CD4-positive, alpha-beta memory T cell (primary cell): ENCODE results near the gene CDC42BPG. TPM values are rescaled to one million over a fixed set of nuclear protein-coding genes. Genes with fewer than 3 reads are reported as not detected.
A peak's percentile ranks its signal among the peaks of the same experiment; 100 is the strongest.

Experiments
- CTCF ChIA-PET: fragments of 350-600 bp; sonication (Branson Sonifier 250); formaldehyde crosslinking; loops from one replicate; lab custom pipeline; 2021; ENCODE audit warnings: inconsistent platforms; ENCODE audit not compliant: partially characterized antibody; lab: Charles Lee
- POLR2A ChIA-PET: fragments of 350-600 bp; sonication (Branson Sonifier 250); formaldehyde crosslinking; loops from one replicate; lab custom pipeline; 2021; ENCODE audit not compliant: partially characterized antibody; lab: Charles Lee
- DNase-seq, 5 donors: peaks; one replicate each; pipeline versions ENCODE4 v3.0.0 to v3.0.0-alpha.2; 2020 to 2022; ENCODE audit warnings: mixed read lengths in 1 of 5
- H3K27ac ChIP-seq: one replicate; pipeline ENCODE4 v1.7.0; 2013; ENCODE audit warnings: low read depth, low read length
- H3K27me3 ChIP-seq: 2 replicates; pipeline ENCODE4 v1.7.0; 2013; ENCODE audit warnings: mild to moderate bottlenecking, low read length, moderate library complexity; ENCODE audit not compliant: insufficient read depth
- H3K36me3 ChIP-seq: 2 replicates; pipeline ENCODE4 v1.7.0; 2013; ENCODE audit warnings: mild to moderate bottlenecking, low read length, moderate library complexity; ENCODE audit not compliant: insufficient read depth
- H3K4me1 ChIP-seq: 2 replicates; pipeline ENCODE4 v1.7.0; 2013; ENCODE audit warnings: mild to moderate bottlenecking, low read length, moderate library complexity; ENCODE audit not compliant: insufficient read depth
- H3K4me3 ChIP-seq, 2 donors: one replicate each; pipeline ENCODE4 v1.7.0; 2013; ENCODE audit warnings: low read length in 2 of 2, mild to moderate bottlenecking in 1 of 2
- H3K9me3 ChIP-seq, 2 donors: one replicate each; pipeline ENCODE4 v1.7.0; 2013; ENCODE audit warnings: low read length in 2 of 2, control low read depth in 1 of 2; ENCODE audit not compliant: control insufficient read depth in 1 of 2
- H3K27ac Mint-ChIP-seq, 7 donors: one replicate each; pipeline ENCODE4 v1.8.0; 2020 to 2021; ENCODE audit warnings: mixed read lengths in 7 of 7, mild to moderate bottlenecking in 6 of 7, inconsistent platforms in 3 of 7, moderate library complexity in 3 of 7
- H3K27me3 Mint-ChIP-seq, 2 donors: one replicate each; pipeline ENCODE4 v1.8.0; 2020 to 2021; ENCODE audit warnings: mixed read lengths in 2 of 2
- H3K36me3 Mint-ChIP-seq, 2 donors: one replicate each; pipeline ENCODE4 v1.8.0; 2020 to 2021; ENCODE audit warnings: mixed read lengths in 2 of 2, inconsistent platforms in 1 of 2, mild to moderate bottlenecking in 1 of 2
- H3K4me1 Mint-ChIP-seq, 4 donors: one replicate each; pipeline ENCODE4 v1.8.0; 2020 to 2021; ENCODE audit warnings: mixed read lengths in 4 of 4, mild to moderate bottlenecking in 1 of 4
- H3K4me3 Mint-ChIP-seq, 8 donors: one replicate each; pipeline ENCODE4 v1.8.0; 2020 to 2021; ENCODE audit warnings: mixed read lengths in 8 of 8, mild to moderate bottlenecking in 7 of 8, moderate library complexity in 6 of 8, inconsistent platforms in 3 of 8
- H3K9me3 Mint-ChIP-seq, 8 donors: one replicate each; pipeline ENCODE4 v1.8.0; 2020 to 2021; ENCODE audit warnings: mixed read lengths in 8 of 8, mild to moderate bottlenecking in 5 of 8, inconsistent platforms in 3 of 8, moderate library complexity in 1 of 8
- intact Hi-C: fragments of 100-400 bp; cut with micrococcal nuclease; formaldehyde crosslinking; loops from one replicate; pipeline ENCODE4 v1.15.1; 2023
- polyA plus RNA-seq, 2 donors: library from polyadenylated mRNA; unstranded; fragments of 300-500 nt; fragmentation: Illumina TruSeq; gene quantifications; one replicate each; pipeline ENCODE4 v1.2.3, GENCODE V29; 2021
- total RNA-seq, 2 experiments: library from RNA; stranded (reverse); gene quantifications; one replicate each; pipeline ENCODE4 v1.2.3, GENCODE V29; 2021

Gene CDC42BPG
- total and polyA plus RNA-seq, 4 experiments from 2014 or later, result 0.62 to 9.0 (median 6.2) TPM; not detected in 1

- H3K4me1 ChIP-seq, result peaks cover 68% of the 10 kb centered on the region
- no peaks in the 10 kb centered on the region for H3K9me3 ChIP-seq
- peak overlapping the region; percentile 94 to 98 for H3K4me3 ChIP-seq
- Mint-ChIP-seq H3K27ac (peak overlapping the region; percentile 93 to 98 (median 95)), H3K36me3 (peaks cover 48 to 56% of the 10 kb centered on the region in 2 donors), H3K4me3 (peak overlapping the region; percentile 89 to 96 (median 94)), H3K9me3 (peaks cover 0 to 10% (median 0%) of the 10 kb centered on the region in 8 donors), H3K4me1 (peaks cover 52 to 81% (median 64%) of the 10 kb centered on the region in 4 donors), H3K27me3 (peaks cover 0 to 4% of the 10 kb centered on the region in 2 donors)
- peaks cover 47% of the 10 kb centered on the region for H3K36me3 ChIP-seq
- H3K27ac ChIP-seq, result peak overlapping the region; percentile 98
- no peaks in the 10 kb centered on the region for H3K27me3 ChIP-seq
- intact Hi-C loops, result loop anchor here (1.0 to 10.0 kb wide), 6 partner anchors 15 to 533 kb away; partner anchors contain the start of genes CDC42BPG, CDCA5, FKBP2 and MEN1
- peak; percentile 78 to 86 (median 85) for DNase-seq
- POLR2A ChIA-PET, result interaction anchor here (0.7 to 33.1 kb wide), 28 partner anchors 9 to 1082 kb away, joined by 3 to 1500 read pairs (median 10); partner anchors contain the start of genes ARL2, CDC42BPG, EHD1 and FAU
- CTCF ChIA-PET, result interaction anchor here (1.5 to 4.1 kb wide), 5 partner anchors 10 to 89 kb away, joined by 3 to 37 read pairs (median 4); partner anchors contain the start of genes PYGM and RASGRP2
Observed at GRCh38 chr11:64777449-64778222, 66.8 kb downstream of the CDC42BPG start.

- intact Hi-C loops, result loop anchor here (2.0 to 10.0 kb wide), 2 partner anchors 14 to 532 kb away; partner anchors contain the start of genes FKBP2 and PPP1R14B
Observed at GRCh38 chr11:64776875-64777274, 67.6 kb downstream of the CDC42BPG start.

GRCh38 chr11:64776425-64776824 is 68.0 kb downstream of the CDC42BPG start:
- Histone ChIP-seq H3K4me1 (peaks cover 80% of the 10 kb centered on the region), H3K27me3 (no peaks in the 10 kb centered on the region), H3K36me3 (peaks cover 60% of the 10 kb centered on the region), H3K27ac (peak overlapping the region; percentile 73), H3K9me3 (no peaks in the 10 kb centered on the region), H3K4me3 (peak overlapping the region; percentile 94 to 98)
- peak in 1 of 5 donors; percentile 15 for DNase-seq
- POLR2A ChIA-PET, result interaction anchor here (0.6 to 33.1 kb wide), 9 partner anchors 9 to 798 kb away, joined by 3 to 1500 read pairs (median 5); partner anchors contain the start of genes MAP4K2, MEN1, PPP2R5B and PYGM
- intact Hi-C loops, result loop anchor here (2.0 to 10.0 kb wide), 2 partner anchors 14 to 532 kb away; partner anchors contain the start of genes FKBP2 and PPP1R14B
- Mint-ChIP-seq H3K4me3 (peak overlapping the region; percentile 89 to 96 (median 94)), H3K9me3 (peaks cover 0 to 10% (median 0%) of the 10 kb centered on the region in 8 donors), H3K27ac (peak overlapping the region; percentile 93 to 98 (median 95)), H3K4me1 (peaks cover 60 to 93% (median 73%) of the 10 kb centered on the region in 4 donors), H3K27me3 (peaks cover 0 to 4% of the 10 kb centered on the region in 2 donors), H3K36me3 (peaks cover 60 to 68% of the 10 kb centered on the region in 2 donors)
- CTCF ChIA-PET, result interaction anchor here (0.7 to 4.1 kb wide), 9 partner anchors 8 to 88 kb away, joined by 3 to 37 read pairs (median 4); partner anchors contain the start of genes PYGM and RASGRP2

More at GRCh38 chr11:64776875-64777274, 67.6 kb downstream of the CDC42BPG start:
- peak overlapping the region; percentile 73 for H3K27ac ChIP-seq
- peaks cover 75% of the 10 kb centered on the region for H3K4me1 ChIP-seq
- H3K4me3 ChIP-seq, result peak overlapping the region; percentile 94 to 98
- H3K27ac Mint-ChIP-seq, result peak overlapping the region; percentile 93 to 98 (median 95)
- H3K27me3 ChIP-seq, result no peaks in the 10 kb centered on the region
- peaks cover 55 to 64% of the 10 kb centered on the region in 2 donors for H3K36me3 Mint-ChIP-seq
- H3K4me1 Mint-ChIP-seq, result peaks cover 57 to 88% (median 69%) of the 10 kb centered on the region in 4 donors
- ChIA-PET POLR2A (interaction anchor here (0.6 to 33.1 kb wide), 10 partner anchors 12 to 798 kb away, joined by 3 to 1500 read pairs (median 11); partner anchors contain the start of genes ARL2, MAP4K2, MEN1 and PPP2R5B), CTCF (interaction anchor here (1.1 to 4.1 kb wide), 8 partner anchors 9 to 88 kb away, joined by 3 to 37 read pairs (median 4); partner anchors contain the start of genes PYGM and RASGRP2)
- H3K36me3 ChIP-seq, result peaks cover 55% of the 10 kb centered on the region
- H3K9me3 Mint-ChIP-seq, result peaks cover 0 to 10% (median 0%) of the 10 kb centered on the region in 8 donors
- H3K4me3 Mint-ChIP-seq, result peak overlapping the region; percentile 89 to 96 (median 94)
- DNase-seq, result peak in 1 of 5 donors; percentile 35
- H3K27me3 Mint-ChIP-seq, result peaks cover 0 to 4% of the 10 kb centered on the region in 2 donors
- no peaks in the 10 kb centered on the region for H3K9me3 ChIP-seq

GRCh38 chr11:64774144-64774543 is 70.3 kb downstream of the CDC42BPG start:
- peaks cover 58 to 89% (median 74%) of the 10 kb centered on the region in 4 donors for H3K4me1 Mint-ChIP-seq
- no peak overlapping the region for H3K4me3 ChIP-seq
- DNase-seq, result no peak
- no peak overlapping the region for H3K27ac ChIP-seq
- POLR2A ChIA-PET, result interaction anchor here (0.8 to 33.1 kb wide), 6 partner anchors 9 to 85 kb away, joined by 3 to 1500 read pairs (median 6); partner anchors contain the start of genes MEN1, PYGM and RASGRP2
- H3K27me3 ChIP-seq, result no peaks in the 10 kb centered on the region
- peak overlapping the region in 7 of 8 donors; percentile 25 to 96 (median 55) for H3K4me3 Mint-ChIP-seq
- H3K27ac Mint-ChIP-seq, result peak overlapping the region in 4 of 7 donors; percentile 25 to 94 (median 58)
- peaks cover 82% of the 10 kb centered on the region for H3K36me3 ChIP-seq
- CTCF ChIA-PET, result interaction anchor here (0.7 to 4.1 kb wide), 7 partner anchors 10 to 343 kb away, joined by 3 to 37 read pairs (median 6); partner anchors contain the start of genes MAP4K2, RASGRP2 and ZNHIT2
- peaks cover 81 to 89% of the 10 kb centered on the region in 2 donors for H3K36me3 Mint-ChIP-seq
- H3K9me3 Mint-ChIP-seq, result peaks cover 0 to 10% (median 0%) of the 10 kb centered on the region in 8 donors
- intact Hi-C loops, result loop anchor here (10.0 kb wide), 1 partner anchor 529 kb away; the partner anchor contains the start of genes FKBP2 and PPP1R14B
- H3K27me3 Mint-ChIP-seq, result peaks cover 0 to 4% of the 10 kb centered on the region in 2 donors
- H3K4me1 ChIP-seq, result peaks cover 81% of the 10 kb centered on the region
- no peaks in the 10 kb centered on the region for H3K9me3 ChIP-seq

Other genes starting within 250 kb of the CDC42BPG start
- gene NRXN2, start 121.5 kb downstream of the CDC42BPG start, total RNA-seq, result under 1 TPM in 1 of 2 experiments, not detected in 1; 0.30 TPM
- gene NRXN2, start 121.5 kb downstream of the CDC42BPG start, polyA plus RNA-seq, result not detected
- 100 to 1,000 TPM; 440 to 463 TPM for gene RASGRP2, start 100.5 kb downstream of the CDC42BPG start, total RNA-seq
- 100 to 1,000 TPM; 177 to 208 TPM for gene RASGRP2, start 100.5 kb downstream of the CDC42BPG start, polyA plus RNA-seq
- gene PYGM, start 84.7 kb downstream of the CDC42BPG start, total RNA-seq, result 10 to 100 TPM; 10.7 to 11.3 TPM
- under 1 TPM in 1 of 2 donors, not detected in 1; 0.38 TPM for gene PYGM, start 84.7 kb downstream of the CDC42BPG start, polyA plus RNA-seq
- 100 to 1,000 TPM; 805 to 832 TPM for gene SF1, start 66.1 kb downstream of the CDC42BPG start, total RNA-seq
- gene SF1, start 66.1 kb downstream of the CDC42BPG start, polyA plus RNA-seq, result 100 to 1,000 TPM in 1 of 2 donors, 10 to 100 TPM in 1; 48.3 to 158 TPM
- gene MAP4K2, start 41.4 kb downstream of the CDC42BPG start, total RNA-seq, result 100 to 1,000 TPM; 122 to 128 TPM
- gene MAP4K2, start 41.4 kb downstream of the CDC42BPG start, polyA plus RNA-seq, result 10 to 100 TPM; 32.3 to 57.2 TPM
- gene MEN1, start 34.1 kb downstream of the CDC42BPG start, total RNA-seq, result 10 to 100 TPM; 41.3 to 42.7 TPM
- gene MEN1, start 34.1 kb downstream of the CDC42BPG start, polyA plus RNA-seq, result 10 to 100 TPM; 22.4 to 42.1 TPM
- gene EHD1, start 34.0 kb upstream of the CDC42BPG start, total RNA-seq, result 100 to 1,000 TPM; 268 to 279 TPM
- 100 to 1,000 TPM; 125 to 200 TPM for gene EHD1, start 34.0 kb upstream of the CDC42BPG start, polyA plus RNA-seq
- 10 to 100 TPM; 45.7 to 47.3 TPM for gene ATG2A, start 72.6 kb upstream of the CDC42BPG start, total RNA-seq
- 1 to 10 TPM; 4.1 to 6.3 TPM for gene ATG2A, start 72.6 kb upstream of the CDC42BPG start, polyA plus RNA-seq
- 10 to 100 TPM; 14.0 to 15.8 TPM for gene PPP2R5B, start 80.0 kb upstream of the CDC42BPG start, total RNA-seq
- 1 to 10 TPM; 5.6 to 8.8 TPM for gene PPP2R5B, start 80.0 kb upstream of the CDC42BPG start, polyA plus RNA-seq
- gene GPHA2, start 91.2 kb upstream of the CDC42BPG start, total RNA-seq, result under 1 TPM in 1 of 2 experiments, not detected in 1; 0.47 TPM
- not detected for gene GPHA2, start 91.2 kb upstream of the CDC42BPG start, polyA plus RNA-seq
- gene MAJIN, start 127.5 kb upstream of the CDC42BPG start, total RNA-seq, result under 1 TPM; 0.44 to 0.91 TPM
- not detected for gene MAJIN, start 127.5 kb upstream of the CDC42BPG start, polyA plus RNA-seq
- under 1 TPM in 1 of 2 experiments, not detected in 1; 0.17 TPM for gene BATF2, start 152.3 kb upstream of the CDC42BPG start, total RNA-seq
- not detected for gene BATF2, start 152.3 kb upstream of the CDC42BPG start, polyA plus RNA-seq
- 10 to 100 TPM; 30.6 to 32.3 TPM for gene ARL2, start 169.5 kb upstream of the CDC42BPG start, total RNA-seq
- 100 to 1,000 TPM in 1 of 2 donors, 10 to 100 TPM in 1; 83.5 to 114 TPM for gene ARL2, start 169.5 kb upstream of the CDC42BPG start, polyA plus RNA-seq
- 10 to 100 TPM; 24.5 to 26.7 TPM for gene SNX15, start 182.8 kb upstream of the CDC42BPG start, total RNA-seq
- gene SNX15, start 182.8 kb upstream of the CDC42BPG start, polyA plus RNA-seq, result 10 to 100 TPM; 19.8 to 23.2 TPM
- 10 to 100 TPM in 1 of 2 experiments, 1 to 10 TPM in 1; 9.4 to 10.5 TPM for gene SAC3D1, start 196.6 kb upstream of the CDC42BPG start, total RNA-seq
- 10 to 100 TPM in 1 of 2 donors, 1 to 10 TPM in 1; 6.8 to 10.6 TPM for gene SAC3D1, start 196.6 kb upstream of the CDC42BPG start, polyA plus RNA-seq
- 10 to 100 TPM; 22.4 to 23.4 TPM for gene NAALADL1, start 213.9 kb upstream of the CDC42BPG start, total RNA-seq
- 10 to 100 TPM; 16.6 to 27.0 TPM for gene NAALADL1, start 213.9 kb upstream of the CDC42BPG start, polyA plus RNA-seq
- gene CDCA5, start 239.4 kb upstream of the CDC42BPG start, total RNA-seq, result under 1 TPM; 0.41 to 0.64 TPM
- gene CDCA5, start 239.4 kb upstream of the CDC42BPG start, polyA plus RNA-seq, result under 1 TPM in 1 of 2 donors, not detected in 1; 0.41 TPM
- 10 to 100 TPM; 48.6 to 51.9 TPM for gene ZFPL1, start 239.6 kb upstream of the CDC42BPG start, total RNA-seq
- 10 to 100 TPM; 28.7 to 31.0 TPM for gene ZFPL1, start 239.6 kb upstream of the CDC42BPG start, polyA plus RNA-seq